Spleen (tissue), 13 donors: Measurements from ENCODE around the gene CYP2E1. TPM values are rescaled to one million over a fixed set of nuclear protein-coding genes. Genes with fewer than 3 reads are reported as not detected.

Experiments used
- DNase-seq: peaks from one replicate; pipeline ENCODE4 v3.0.0-alpha.2; 2020
- H3K27ac ChIP-seq, 8 donors: fragments of 200-600 bp; sonication (generic) in 7 of 8; 1 replicate in 4 of 8; 2 replicates in 4 of 8; pipeline versions ENCODE4 v1.5.0 to v1.8.0; 2016 to 2021; ENCODE audit warnings: inconsistent platforms in 4 of 8, mild to moderate bottlenecking in 4 of 8, moderate library complexity in 1 of 8
- H3K27me3 ChIP-seq, 7 donors: fragments of 200-600 bp; sonication (generic) in 6 of 7; replicated peaks in 1 of 7; 1 replicate in 4 of 7; 2 replicates in 3 of 7; pipeline versions ENCODE4 v1.5.0 to v1.8.0; 2016 to 2021; ENCODE audit warnings: inconsistent platforms in 3 of 7, mild to moderate bottlenecking in 1 of 7
- H3K36me3 ChIP-seq, 6 donors: fragments of 200-600 bp; sonication (generic) in 5 of 6; 1 replicate in 4 of 6; 2 replicates in 2 of 6; pipeline versions ENCODE4 v1.5.0 to v1.8.0; 2016 to 2021; ENCODE audit warnings: inconsistent platforms in 2 of 6
- H3K4me1 ChIP-seq, 6 donors: fragments of 200-600 bp; sonication (generic) in 5 of 6; 1 replicate in 3 of 6; 2 replicates in 3 of 6; pipeline versions ENCODE4 v1.5.0 to v1.8.0; 2016 to 2021; ENCODE audit warnings: inconsistent platforms in 3 of 6
- H3K4me3 ChIP-seq, 8 donors: fragments of 200-600 bp; sonication (generic) in 7 of 8; 1 replicate in 4 of 8; 2 replicates in 4 of 8; pipeline versions ENCODE4 v1.5.0 to v1.8.0; 2016 to 2021; ENCODE audit warnings: inconsistent platforms in 4 of 8, mild to moderate bottlenecking in 4 of 8, moderate library complexity in 2 of 8
- H3K9me3 ChIP-seq, 8 donors: fragments of 200-600 bp; sonication (generic) in 7 of 8; 1 replicate in 4 of 8; 2 replicates in 4 of 8; pipeline versions ENCODE4 v1.5.0 to v1.8.0; 2016 to 2021; ENCODE audit warnings: inconsistent platforms in 4 of 8
- POLR2A ChIP-seq, 3 donors: fragments of 450-650 bp; IDR thresholded peaks; one replicate each; pipeline ENCODE4 v1.5.1; 2017; ENCODE audit warnings: antibody characterized with exemption in 3 of 3, mild to moderate bottlenecking in 1 of 3
- POLR2AphosphoS5 ChIP-seq, 3 donors: sonication (generic); formaldehyde crosslinking; IDR thresholded peaks; one replicate each; pipeline ENCODE4 v1.5.1; 2017; ENCODE audit warnings: antibody characterized with exemption in 3 of 3
- WGBS, 5 donors: extraction: QIAGEN DNeasy Blood & Tissue Kit in 3 of 5; methylation state at CpG; one replicate each; pipeline versions ENCODE4 v1.1.5 to v1.1.7; 2013 to 2018; 5-methylcytosine and 5-hydroxymethylcytosine counted together
- intact Hi-C: fragments of 100-400 bp; cut with DNase I; formaldehyde crosslinking; loops from one replicate; pipeline ENCODE4 v1.15.0; 2023; ENCODE audit warnings: low total_unique reads
- long read RNA-seq, 2 donors: transcript quantifications; one replicate each; lab custom pipeline, GENCODE V29; 2026
- polyA plus RNA-seq, 3 donors: library from polyadenylated mRNA; stranded (reverse); fragments of 200-250 nt; gene quantifications; one replicate each; pipeline ENCODE4 v1.2.1, GENCODE V29; 2013
- total RNA-seq, 7 donors: library from RNA; depleted of rRNA in 3 of 7; stranded (reverse); fragments of >200 nt in 3 of 7; fragmentation: NEBNext Ultra II Directional in 4 of 7; extraction: Animal tissue kit (Norgen Biotek cat#: 25700) in 4 of 7; gene quantifications; one replicate each; pipeline versions ENCODE4 v1.1.0 to v1.2.1, GENCODE V29; 2016 to 2021
- TF ChIP-seq, protein P1 (sequence below), 11 experiments: fragments of 200-600 bp in 7 of 11; fragments of 450-650 bp in 4 of 11; sonication (generic) in 4 of 11; IDR thresholded peaks in 8 of 11; conservative IDR thresholded peaks in 3 of 11; 1 replicate in 7 of 11; 2 replicates in 4 of 11; pipeline versions ENCODE4 v1.4.0 to v1.8.0; 2016 to 2021; ENCODE audit warnings: antibody characterized with exemption in 11 of 11, inconsistent platforms in 4 of 11, mild to moderate bottlenecking in 1 of 11
- donor health status: healthy with polysubstance abuse.
- donor health status: DM: no; HTN: no; CAD: no; lungs with moderate emphysema.
- donor health status: DM: no; HTN: no; CAD: no.
- donor health status: Bipolar disorder and iron deficiency.
- donor health status: healthy.
- donor health status: DM: no; HTN: no; CAD: no.
- donor health status: DM: yes; HTN: yes; CAD: no.

Gene CYP2E1
- total RNA-seq (1 to 10 TPM; 1.2 to 4.0 (median 2.3) TPM), polyA plus RNA-seq (1 to 10 TPM in 2 of 3 donors, under 1 TPM in 1; 0.61 to 1.8 (median 1.2) TPM)
- long read RNA-seq, donor 1, result 0 reads
- long read RNA-seq, donor 2, result 0 reads

DNA sequence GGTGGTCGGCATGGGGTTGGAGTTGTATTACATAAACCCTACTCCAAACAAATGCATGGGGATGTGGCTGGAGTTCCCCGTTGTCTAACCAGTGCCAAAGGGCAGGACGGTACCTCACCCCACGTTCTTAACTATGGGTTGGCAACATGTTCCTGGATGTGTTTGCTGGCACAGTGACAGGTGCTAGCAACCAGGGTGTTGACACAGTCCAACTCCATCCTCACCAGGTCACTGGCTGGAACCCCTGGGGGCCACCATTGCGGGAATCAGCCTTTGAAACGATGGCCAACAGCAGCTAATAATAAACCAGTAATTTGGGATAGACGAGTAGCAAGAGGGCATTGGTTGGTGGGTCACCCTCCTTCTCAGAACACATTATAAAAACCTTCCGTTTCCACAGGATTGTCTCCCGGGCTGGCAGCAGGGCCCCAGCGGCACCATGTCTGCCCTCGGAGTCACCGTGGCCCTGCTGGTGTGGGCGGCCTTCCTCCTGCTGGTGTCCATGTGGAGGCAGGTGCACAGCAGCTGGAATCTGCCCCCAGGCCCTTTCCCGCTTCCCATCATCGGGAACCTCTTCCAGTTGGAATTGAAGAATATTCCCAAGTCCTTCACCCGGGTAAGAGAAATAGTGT is at the start of gene CYP2E1:
Gene CYP2E1 (plus strand): TSS at position 407 of the 632 bp plus-strand sequence. CDS start 33 bp downstream, at position 440.
- Histone ChIP-seq H3K27me3 (peaks cover 10 to 65% (median 42%) of the 10 kb centered on the region in 7 donors), H3K4me3 (peak within 1 kb of the TSS in 7 of 8 donors; percentile 1 to 49 (median 14)), H3K4me1 (peaks cover 15 to 32% (median 24%) of the 10 kb centered on the region in 6 donors), H3K9me3 (peaks cover 4 to 33% (median 22%) of the 10 kb centered on the region in 8 donors), H3K36me3 (no peaks in the 10 kb centered on the region), H3K27ac (no peak within 1 kb of the TSS)
- intact Hi-C loops, result loop anchor here (10.0 kb wide), 1 partner anchor 192 kb away; the partner anchor contains the start of gene CALY
- WGBS, 5 donors, result 74 to 86% (median 80%) methylated on average over 16 of the region's 16 CpGs
- no peak for DNase-seq
- TF ChIP-seq POLR2AphosphoS5 (IDR thresholded peaks at IDR 0.05), result no peak

DNA sequence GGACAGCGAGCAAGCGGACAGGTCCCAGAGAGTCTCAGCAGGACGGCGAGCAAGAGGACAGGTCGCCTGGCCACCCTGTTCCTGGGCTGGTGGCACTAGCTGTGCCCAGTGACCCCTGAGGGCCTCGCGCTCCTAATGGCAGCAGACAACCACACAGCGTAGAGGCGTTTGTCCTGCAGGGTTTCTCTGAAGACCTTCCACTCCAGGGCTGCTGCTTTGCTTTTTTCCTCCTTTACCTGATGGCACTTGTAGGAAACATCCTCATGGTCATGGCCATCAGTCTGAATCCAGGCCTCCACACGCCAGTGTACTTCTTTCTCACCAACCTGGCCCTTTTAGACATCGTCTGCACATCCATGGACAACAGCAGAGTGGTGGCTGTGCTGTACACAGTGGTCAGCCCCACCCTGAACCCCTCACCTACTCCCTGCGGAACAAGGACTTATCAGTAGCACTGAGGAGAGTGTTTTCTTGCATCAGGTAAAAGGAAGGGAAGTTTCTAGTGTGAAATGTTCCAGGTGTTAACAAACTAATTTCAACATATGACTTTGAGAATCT is 46.0 kb upstream of the CYP2E1 start:
- WGBS, 5 donors, result 79 to 82% (median 81%) methylated on average over 7 to 12 of the region's 12 CpGs
- intact Hi-C loops, result no loop called here

DNA sequence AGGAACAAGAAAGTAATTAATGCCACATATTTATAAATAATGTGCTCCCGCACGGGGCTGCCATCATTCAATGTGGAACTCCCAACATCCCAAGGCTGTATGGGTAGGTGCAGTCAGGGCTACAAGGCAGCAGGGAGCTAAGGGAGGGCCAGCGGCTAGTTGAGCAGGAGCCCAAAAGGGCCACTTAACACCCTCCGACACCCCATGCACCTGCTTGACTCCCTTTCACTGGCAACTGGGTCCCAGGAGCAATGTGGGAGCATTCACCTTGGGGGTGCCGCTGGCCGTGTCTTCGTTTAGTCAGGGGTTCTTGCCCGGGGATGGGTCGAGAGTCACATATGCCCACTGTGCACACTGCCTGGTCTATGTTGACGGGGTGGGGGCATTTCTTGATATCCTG is 45.5 kb upstream of the CYP2E1 start:
- no peak overlapping the region for H3K27ac ChIP-seq
- WGBS, 5 donors, result 83 to 94% (median 86%) methylated on average over 5 to 10 of the region's 10 CpGs
- no peaks in the 10 kb centered on the region for H3K4me1 ChIP-seq
- peaks cover 5 to 50% (median 44%) of the 10 kb centered on the region in 8 donors for H3K9me3 ChIP-seq
- H3K27me3 ChIP-seq, result no peaks in the 10 kb centered on the region
- no peak overlapping the region for H3K4me3 ChIP-seq
- no peak for DNase-seq
- intact Hi-C loops, result no loop called here
- TF ChIP-seq POLR2AphosphoS5 (IDR thresholded peaks at IDR 0.05), result no peak
- peaks cover 0 to 3% (median 0%) of the 10 kb centered on the region in 6 donors for H3K36me3 ChIP-seq

More for the DNA sequence above, 46.0 kb upstream of the CYP2E1 start:
- TF ChIP-seq, protein P1, sequence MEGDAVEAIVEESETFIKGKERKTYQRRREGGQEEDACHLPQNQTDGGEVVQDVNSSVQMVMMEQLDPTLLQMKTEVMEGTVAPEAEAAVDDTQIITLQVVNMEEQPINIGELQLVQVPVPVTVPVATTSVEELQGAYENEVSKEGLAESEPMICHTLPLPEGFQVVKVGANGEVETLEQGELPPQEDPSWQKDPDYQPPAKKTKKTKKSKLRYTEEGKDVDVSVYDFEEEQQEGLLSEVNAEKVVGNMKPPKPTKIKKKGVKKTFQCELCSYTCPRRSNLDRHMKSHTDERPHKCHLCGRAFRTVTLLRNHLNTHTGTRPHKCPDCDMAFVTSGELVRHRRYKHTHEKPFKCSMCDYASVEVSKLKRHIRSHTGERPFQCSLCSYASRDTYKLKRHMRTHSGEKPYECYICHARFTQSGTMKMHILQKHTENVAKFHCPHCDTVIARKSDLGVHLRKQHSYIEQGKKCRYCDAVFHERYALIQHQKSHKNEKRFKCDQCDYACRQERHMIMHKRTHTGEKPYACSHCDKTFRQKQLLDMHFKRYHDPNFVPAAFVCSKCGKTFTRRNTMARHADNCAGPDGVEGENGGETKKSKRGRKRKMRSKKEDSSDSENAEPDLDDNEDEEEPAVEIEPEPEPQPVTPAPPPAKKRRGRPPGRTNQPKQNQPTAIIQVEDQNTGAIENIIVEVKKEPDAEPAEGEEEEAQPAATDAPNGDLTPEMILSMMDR (IDR thresholded peaks at IDR 0.05 in 8 of 11, conservative IDR thresholded peaks at IDR 0.05 in 3 of 11), result no peak
- TF ChIP-seq POLR2AphosphoS5 (IDR thresholded peaks at IDR 0.05) (no peak), POLR2A (IDR thresholded peaks at IDR 0.05) (no peak)
- peaks cover 3 to 45% (median 40%) of the 10 kb centered on the region in 8 donors for H3K9me3 ChIP-seq
- H3K27ac ChIP-seq, result no peak overlapping the region
- DNase-seq, result no peak
- no peaks in the 10 kb centered on the region for H3K4me1 ChIP-seq
- no peaks in the 10 kb centered on the region for H3K27me3 ChIP-seq
- peaks cover 0 to 3% (median 0%) of the 10 kb centered on the region in 6 donors for H3K36me3 ChIP-seq
- no peak overlapping the region for H3K4me3 ChIP-seq

DNA sequence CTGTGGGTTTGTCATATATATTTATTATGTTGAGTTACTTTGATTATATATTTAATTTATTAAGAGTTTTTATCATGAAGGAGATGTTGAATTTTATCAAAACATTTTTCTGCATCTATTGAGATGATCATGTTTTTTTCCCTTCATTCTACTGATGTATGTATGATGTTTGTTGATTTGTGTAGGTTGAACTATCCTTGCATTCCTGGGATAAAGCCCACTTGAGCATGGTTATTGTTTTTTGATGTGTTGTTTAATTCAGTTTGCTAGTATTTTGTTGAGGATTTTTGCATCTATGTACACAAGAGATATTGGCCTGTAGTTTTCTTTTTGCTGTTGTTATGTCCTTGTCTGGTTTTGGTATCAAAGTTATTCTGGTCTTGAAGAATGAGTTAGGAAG is 42.3 kb upstream of the CYP2E1 start:
- H3K9me3 ChIP-seq, result peaks cover 9 to 78% (median 65%) of the 10 kb centered on the region in 8 donors
- no peak overlapping the region for H3K27ac ChIP-seq
- peaks cover 0 to 3% (median 0%) of the 10 kb centered on the region in 6 donors for H3K36me3 ChIP-seq
- no peak for DNase-seq
- TF ChIP-seq, protein P1 (IDR thresholded peaks at IDR 0.05 in 8 of 11, conservative IDR thresholded peaks at IDR 0.05 in 3 of 11), result no peak
- no peak for TF ChIP-seq POLR2AphosphoS5 (IDR thresholded peaks at IDR 0.05)
- TF ChIP-seq POLR2A (IDR thresholded peaks at IDR 0.05), result no peak
- H3K27me3 ChIP-seq, result no peaks in the 10 kb centered on the region
- no peaks in the 10 kb centered on the region for H3K4me1 ChIP-seq
- no peak overlapping the region for H3K4me3 ChIP-seq
- intact Hi-C loops, result no loop called here

DNA sequence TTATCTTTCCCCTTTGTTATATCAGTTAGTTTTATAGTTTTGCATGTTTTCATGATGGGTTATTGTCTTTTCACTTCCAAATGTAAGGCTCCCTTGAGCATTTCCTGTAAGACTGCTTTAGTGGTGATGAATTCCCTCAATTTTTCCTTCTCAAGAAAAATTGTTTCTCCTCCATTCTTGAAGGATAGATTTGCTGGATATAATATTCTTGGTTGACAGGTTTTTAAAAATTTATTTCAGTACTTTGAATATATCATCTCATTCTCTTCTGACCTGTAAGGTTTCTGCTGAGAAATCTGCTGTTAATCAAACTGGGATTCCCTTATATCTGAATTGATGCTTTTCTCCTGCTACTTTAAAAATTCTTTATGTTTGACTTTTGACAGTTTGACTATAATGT is 40.1 kb upstream of the CYP2E1 start:
- TF ChIP-seq POLR2A (IDR thresholded peaks at IDR 0.05) (no peak), POLR2AphosphoS5 (IDR thresholded peaks at IDR 0.05) (no peak)
- TF ChIP-seq, protein P1 (IDR thresholded peaks at IDR 0.05 in 8 of 11, conservative IDR thresholded peaks at IDR 0.05 in 3 of 11), result no peak
- H3K27ac ChIP-seq, result no peak overlapping the region
- H3K4me1 ChIP-seq, result no peaks in the 10 kb centered on the region
- no peak for DNase-seq
- H3K27me3 ChIP-seq, result no peaks in the 10 kb centered on the region
- no peak overlapping the region for H3K4me3 ChIP-seq
- H3K36me3 ChIP-seq, result peaks cover 0 to 9% (median 0%) of the 10 kb centered on the region in 6 donors
- intact Hi-C loops, result no loop called here
- H3K9me3 ChIP-seq, result peaks cover 9 to 78% (median 65%) of the 10 kb centered on the region in 8 donors
